A549 (cell line): ENCODE results near the gene TIMM17A. TPM values are rescaled to one million over a fixed set of nuclear protein-coding genes. Genes with fewer than 3 reads are reported as not detected.

Source experiments
- ATAC-seq, 2 experiments: fragments of 200-7000 bp in 1 of 2; fragments of >200 bp in 1 of 2; cut with Nextera tagmentation in 1 of 2; cut with Tn5 transposase in 1 of 2; 3 replicates each; pipeline versions ENCODE4 v1.8.0 to v1.9.1; 2018 to 2020; ENCODE audit warnings: mild to moderate bottlenecking in 1 of 2, moderate library complexity in 1 of 2
- CTCF ChIA-PET: fragments of 300-600 bp; sonication (Branson Sonifier 250); formaldehyde crosslinking; extraction: SDS; loops from one replicate; lab custom pipeline; 2021; ENCODE audit warnings: antibody characterized with exemption, inconsistent platforms; lab: Yijun Ruan, JAX
- POLR2A ChIA-PET: fragments of 350-600 bp; formaldehyde crosslinking; extraction: SDS; loops from one replicate; lab custom pipeline; 2021; ENCODE audit warnings: antibody characterized with exemption, inconsistent platforms; lab: Yijun Ruan, JAX
- DNase-seq, 2 experiments: peaks; one replicate each; pipeline versions ENCODE4 v3.0.0 to v3.0.0-alpha.2; 2011 to 2016; ENCODE audit warnings: low read depth in 1 of 2, low spot score in 1 of 2
- FAIRE-seq: peaks from 2 replicates; lab custom pipeline; 2011; peaks lifted over from hg19 to GRCh38; lab: Jason Lieb, UNC
- H3K27ac ChIP-seq, 2 experiments: fragments of >200 bp; sonication (Bioruptor Twin); formaldehyde crosslinking; 3 replicates each; pipeline ENCODE4 v1.5.1; 2016 to 2017
- H3K4me1 ChIP-seq: fragments of >200 bp; sonication (Bioruptor Twin); formaldehyde crosslinking; 3 replicates; pipeline ENCODE4 v1.6.1; 2016
- H3K4me2 ChIP-seq: fragments of >200 bp; sonication (Bioruptor Twin); formaldehyde crosslinking; 3 replicates; pipeline ENCODE4 v1.6.1; 2016
- H3K4me3 ChIP-seq: fragments of >200 bp; sonication (Bioruptor Twin); formaldehyde crosslinking; 3 replicates; pipeline ENCODE4 v1.5.1; 2016
- H3K9me3 ChIP-seq: fragments of >200 bp; sonication (Bioruptor Twin); formaldehyde crosslinking; 3 replicates; pipeline ENCODE4 v1.6.1; 2016
- ATOH8 ChIP-seq: fragments of 250-450 bp; sonication (Bioruptor Pico); IDR thresholded peaks from 2 replicates; pipeline ENCODE4 v1.5.0; 2020; ENCODE audit warnings: low read depth, mild to moderate bottlenecking, moderate library complexity
- BCL3 ChIP-seq: fragments of >200 bp; sonication (Bioruptor Twin); formaldehyde crosslinking; IDR thresholded peaks from 3 replicates; pipeline ENCODE4 v1.6.1; 2016
- CTCF ChIP-seq: fragments of >200 bp; sonication (Bioruptor Twin); formaldehyde crosslinking; IDR thresholded peaks from 3 replicates; pipeline ENCODE4 v1.5.1; 2016
- EHMT2 ChIP-seq: fragments of 200-600 bp; sonication (generic); IDR thresholded peaks from 2 replicates; pipeline ENCODE4 v1.6.1; 2016; ENCODE audit warnings: antibody characterized with exemption, low read depth, mild to moderate bottlenecking, moderate library complexity
- EP300 ChIP-seq, 2 experiments: fragments of >200 bp; sonication (Bioruptor Twin); formaldehyde crosslinking; IDR thresholded peaks; 2 replicates in 1 of 2; 3 replicates in 1 of 2; pipeline ENCODE4 v1.6.1; 2016 to 2017
- FOSL2 ChIP-seq, 2 experiments: fragments of 450-650 bp in 1 of 2; fragments of >200 bp in 1 of 2; sonication (Bioruptor Twin) in 1 of 2; formaldehyde crosslinking; IDR thresholded peaks; 2 replicates each; pipeline versions ENCODE4 v1.5.0 to v1.6.1; 2016 to 2020; ENCODE audit warnings: mild to moderate bottlenecking in 1 of 2, moderate library complexity in 1 of 2
- HDAC2 ChIP-seq: fragments of 200-600 bp; sonication (generic); IDR thresholded peaks from 2 replicates; pipeline ENCODE4 v1.6.1; 2016
- HMGXB4 ChIP-seq: fragments of 250-450 bp; sonication (Bioruptor Pico); IDR thresholded peaks from 2 replicates; pipeline ENCODE4 v1.5.0; 2021; ENCODE audit warnings: mild to moderate bottlenecking, moderate library complexity, borderline replicate concordance
- HOXA7 ChIP-seq: fragments of 250-450 bp; sonication (Bioruptor Pico); IDR thresholded peaks from 2 replicates; pipeline ENCODE4 v1.5.0; 2020; ENCODE audit warnings: mild to moderate bottlenecking, moderate library complexity
- HOXB13 ChIP-seq: fragments of 250-450 bp; sonication (Bioruptor Pico); IDR thresholded peaks from 2 replicates; pipeline ENCODE4 v1.5.0; 2020; ENCODE audit warnings: low read depth, mild to moderate bottlenecking, moderate library complexity
- KDM5A ChIP-seq: fragments of 200-600 bp; sonication (generic); IDR thresholded peaks from 2 replicates; pipeline ENCODE4 v1.6.1; 2016; ENCODE audit warnings: antibody characterized with exemption, mild to moderate bottlenecking
- MAFK ChIP-seq: fragments of 450-650 bp; IDR thresholded peaks from 2 replicates; pipeline ENCODE4 v1.6.1; 2014; ENCODE audit not compliant: partially characterized antibody
- MYC ChIP-seq: IDR thresholded peaks from 2 replicates; pipeline ENCODE4 v1.6.1; 2012; ENCODE audit warnings: mild to moderate bottlenecking, inconsistent platforms, low read length, improper control_type of control experiment, borderline replicate concordance
- NPAS2 ChIP-seq: fragments of 250-450 bp; sonication (Bioruptor Pico); IDR thresholded peaks from 2 replicates; pipeline ENCODE4 v1.8.0; 2022; ENCODE audit warnings: mild to moderate bottlenecking, moderate library complexity, borderline replicate concordance
- NR3C1 ChIP-seq: fragments of >200 bp; sonication (Bioruptor Twin); formaldehyde crosslinking; IDR thresholded peaks from 3 replicates; pipeline ENCODE4 v1.6.1; 2017
- POLR2A ChIP-seq: IDR thresholded peaks from 2 replicates; pipeline ENCODE4 v1.6.1; 2012; ENCODE audit warnings: mild to moderate bottlenecking, low read length
- RAD21 ChIP-seq, 2 experiments: fragments of >200 bp in 1 of 2; sonication (Bioruptor Twin) in 1 of 2; formaldehyde crosslinking in 1 of 2; IDR thresholded peaks in 1 of 2; conservative IDR thresholded peaks in 1 of 2; 2 replicates in 1 of 2; 3 replicates in 1 of 2; pipeline ENCODE4 v1.6.1; 2012 to 2018; ENCODE audit warnings: inconsistent platforms in 1 of 2
- RCOR1 ChIP-seq: fragments of 150-350 bp; IDR thresholded peaks from 2 replicates; pipeline ENCODE4 v1.6.1; 2014; ENCODE audit warnings: antibody characterized with exemption, low read length, low read depth
- REST ChIP-seq: fragments of 200-600 bp; sonication (generic); IDR thresholded peaks from 2 replicates; pipeline ENCODE4 v1.6.1; 2016; ENCODE audit warnings: antibody characterized with exemption, mild to moderate bottlenecking, moderate library complexity
- RNF2 ChIP-seq: fragments of 200-600 bp; sonication (generic); IDR thresholded peaks from 2 replicates; pipeline ENCODE4 v1.6.1; 2016; ENCODE audit warnings: low read depth, mild to moderate bottlenecking, antibody characterized with exemption, moderate library complexity, borderline replicate concordance
- TFCP2L1 ChIP-seq: fragments of 250-450 bp; sonication (Bioruptor Pico); IDR thresholded peaks from 2 replicates; pipeline ENCODE4 v1.5.0; 2021; ENCODE audit warnings: mild to moderate bottlenecking
- TP53 ChIP-seq: fragments of 250-450 bp; sonication (Bioruptor Pico); IDR thresholded peaks from 2 replicates; pipeline ENCODE4 v1.5.0; 2021; ENCODE audit warnings: mild to moderate bottlenecking, moderate library complexity
- ZC3H11A ChIP-seq: fragments of 450-650 bp; IDR thresholded peaks from 2 replicates; pipeline ENCODE4 v1.6.1; 2014; ENCODE audit warnings: antibody characterized with exemption, mild to moderate bottlenecking
- ZFP36 ChIP-seq: fragments of 450-650 bp; IDR thresholded peaks from 2 replicates; pipeline ENCODE4 v1.6.1; 2014; ENCODE audit warnings: borderline replicate concordance; ENCODE audit not compliant: partially characterized antibody
- ZNF302 ChIP-seq: fragments of 250-450 bp; sonication (Bioruptor Pico); IDR thresholded peaks from 2 replicates; pipeline ENCODE4 v1.9.0; 2021; ENCODE audit warnings: inconsistent platforms, mild to moderate bottlenecking, moderate library complexity
- ZSCAN20 ChIP-seq: fragments of 250-450 bp; sonication (Bioruptor Pico); IDR thresholded peaks from 2 replicates; pipeline ENCODE4 v1.8.0; 2022; ENCODE audit warnings: mild to moderate bottlenecking, moderate library complexity
- WGBS: methylation state at CpG from one replicate; pipeline ENCODE4 v1.1.6; 2017; ENCODE audit errors: missing lambda C conversion rate; 5-methylcytosine and 5-hydroxymethylcytosine counted together
- polyA plus RNA-seq, 4 experiments: library from polyadenylated mRNA; depleted of rRNA in 3 of 4; stranded (reverse); fragments of >200 nt; fragmentation: RNase III in 1 of 4; extraction: RNeasy Plus Mini Kit Qiagen cat#74134 plus additional on column Dnase treatment in 1 of 4; gene quantifications; 2 replicates in 3 of 4; 3 replicates in 1 of 4; pipeline ENCODE4 v1.2.3, GENCODE V29; 2011 to 2017

The TIMM17A gene
- polyA plus RNA-seq, 2 of the 4 experiments (the other 2 are of a cell fraction): 127 to 134 TPM

GRCh38 chr1:201938440-201939035, 16.8 kb upstream of the TIMM17A start:
- no peak for DNase-seq
- ChIA-PET POLR2A (no interaction called here), CTCF (interaction anchor here (0.5 to 3.7 kb wide), 3 partner anchors 16 to 55 kb away, joined by 3 to 19 read pairs (median 6); no protein-coding TSS in a partner anchor)
- no peak; a peak in 1 of 6 replicates for ATAC-seq
- no peak for TF ChIP-seq EP300 (IDR thresholded peaks at IDR 0.05)
- TF ChIP-seq ZSCAN20 (CRISPR knock-in tag): no peak
- TF ChIP-seq CTCF: no peak
- no peak for TF ChIP-seq RNF2
- TF ChIP-seq ZNF302: no peak
- no peak for TF ChIP-seq EHMT2
- no peak for TF ChIP-seq POLR2A
- TF ChIP-seq HOXA7 (CRISPR knock-in tag): no peak
- TF ChIP-seq, all 56 proteins: peak for 0
- Histone ChIP-seq H3K4me3 (no peak overlapping the region), H3K4me2 (no peak overlapping the region), H3K4me1 (peaks cover 4% of the 10 kb centered on the region; the same call in 1 of the 3 replicates), H3K27ac (no peak overlapping the region), H3K9me3 (no peaks in the 10 kb centered on the region)
- no peak for FAIRE-seq
- 82% methylated on average over 4 of the region's 4 CpGs for WGBS

- no peak for FAIRE-seq
Measured at GRCh38 chr1:201939148-201939547, 16.2 kb upstream of the TIMM17A start.

More at GRCh38 chr1:201939148-201939547, 16.2 kb upstream of the TIMM17A start:
- no peak overlapping the region for H3K4me2 ChIP-seq
- no peak overlapping the region for H3K4me3 ChIP-seq
- ChIA-PET POLR2A (no interaction called here), CTCF (interaction anchor here (0.5 to 3.7 kb wide), 5 partner anchors 7 to 55 kb away, joined by 3 to 19 read pairs (median 4); no protein-coding TSS in a partner anchor)
- H3K4me1 ChIP-seq: peaks cover 4% of the 10 kb centered on the region; the same call in 1 of the 3 replicates
- no peak; a peak in 1 of 6 replicates for ATAC-seq
- no peaks in the 10 kb centered on the region for H3K9me3 ChIP-seq
- no peak overlapping the region for H3K27ac ChIP-seq
- DNase-seq: no peak
- WGBS: 65% methylated on average over 4 of the region's 4 CpGs
- TF ChIP-seq ZC3H11A (no peak), ZFP36 (no peak), RAD21 (conservative IDR thresholded peaks at IDR 0.05 in 1 of 2, IDR thresholded peaks at IDR 0.05 in 1 of 2) (no peak), HOXA7 (CRISPR knock-in tag) (no peak), HOXB13 (CRISPR knock-in tag) (no peak), MAFK (no peak), NPAS2 (CRISPR knock-in tag) (no peak), HMGXB4 (CRISPR knock-in tag) (no peak), HDAC2 (no peak), RCOR1 (no peak), MYC (no peak), ATOH8 (no peak), NR3C1 (no peak), FOSL2 (IDR thresholded peaks at IDR 0.05) (no peak), FOSL2 (CRISPR knock-in tag; IDR thresholded peaks at IDR 0.05) (no peak), TP53 (CRISPR knock-in tag) (no peak), POLR2A (no peak), KDM5A (no peak), REST (no peak), BCL3 (no peak), TFCP2L1 (no peak)
